ENCODE measurements around the gene REXO4. TPM values are rescaled to one million over a fixed set of nuclear protein-coding genes. Genes with fewer than 3 reads are reported as not detected.
A peak's percentile ranks its signal among the peaks of the same experiment; 100 is the strongest.

The REXO4 gene
- total RNA-seq, 4 donors from 2014 or later = 17.9 to 27.0 (median 22.7) TPM

- no peaks in the 10 kb centered on the region for H3K9me3 ChIP-seq
- no peak for DNase-seq (ENCODE audit: low spot score in 2 of 2)
- peaks cover 0 to 34% of the 10 kb centered on the region in 2 donors for H3K27me3 ChIP-seq
- no peak overlapping the region for H3K27ac ChIP-seq
- TF ChIP-seq POLR2A (IDR thresholded peaks at IDR 0.05) (no peak), EP300 (IDR thresholded peaks at IDR 0.05) (no peak), CTCF (IDR thresholded peaks at IDR 0.05) (no peak)
- WGBS, 2 donors = 5 to 8% methylated on average over 17 to 18 of the region's 18 CpGs
- H3K4me1 ChIP-seq = peaks cover 0 to 20% (median 2%) of the 10 kb centered on the region in 4 donors
- H3K36me3 ChIP-seq = peaks cover 0 to 28% (median 0%) of the 10 kb centered on the region in 3 donors
- H3K4me3 ChIP-seq = no peak overlapping the region
These were observed 11.4 kb upstream of the REXO4 start for GRCh38 chr9:133429214-133429613.

- peaks cover 0 to 34% of the 10 kb centered on the region in 2 donors for H3K27me3 ChIP-seq
- no peak for DNase-seq (ENCODE audit: low spot score in 2 of 2)
- H3K4me1 ChIP-seq = peaks cover 0 to 20% (median 2%) of the 10 kb centered on the region in 4 donors
- H3K4me3 ChIP-seq = peak overlapping the region in 2 of 4 donors; percentile 21 to 40
- no peak overlapping the region for H3K27ac ChIP-seq
- H3K36me3 ChIP-seq = peaks cover 0 to 31% (median 0%) of the 10 kb centered on the region in 3 donors
- no peaks in the 10 kb centered on the region for H3K9me3 ChIP-seq
- no peak for TF ChIP-seq EP300 (IDR thresholded peaks at IDR 0.05)
- no peak for TF ChIP-seq CTCF (IDR thresholded peaks at IDR 0.05)
- no peak for TF ChIP-seq POLR2A (IDR thresholded peaks at IDR 0.05)
- 0 to 2% methylated on average over 27 to 39 of the region's 57 CpGs for WGBS, 2 donors
These were observed 10.8 kb upstream of the REXO4 start for GRCh38 chr9:133428617-133429101.

- no peak for DNase-seq (ENCODE audit: low spot score in 2 of 2)
- TF ChIP-seq EP300 (IDR thresholded peaks at IDR 0.05) (no peak), POLR2A (IDR thresholded peaks at IDR 0.05) (no peak)
- 56 to 59% methylated on average over 10 of the region's 10 CpGs for WGBS, 2 donors
- Histone ChIP-seq H3K36me3 (peaks cover 0 to 31% (median 0%) of the 10 kb centered on the region in 3 donors), H3K4me1 (peaks cover 0 to 20% (median 2%) of the 10 kb centered on the region in 4 donors), H3K9me3 (no peaks in the 10 kb centered on the region), H3K4me3 (no peak overlapping the region), H3K27ac (no peak overlapping the region), H3K27me3 (peaks cover 0 to 34% of the 10 kb centered on the region in 2 donors)
These were observed 10.0 kb upstream of the REXO4 start for GRCh38 chr9:133427658-133428348.

GRCh38 chr9:133426011-133426410, 8.2 kb upstream of the REXO4 start:
- TF ChIP-seq EP300 (IDR thresholded peaks at IDR 0.05) (no peak), POLR2A (IDR thresholded peaks at IDR 0.05) (no peak), CTCF (IDR thresholded peaks at IDR 0.05) (no peak)
- H3K4me3 ChIP-seq = no peak overlapping the region
- DNase-seq (ENCODE audit: low spot score in 2 of 2) = no peak
- H3K27ac ChIP-seq = no peak overlapping the region
- 79 to 92% methylated on average over 3 to 11 of the region's 11 CpGs for WGBS, 2 donors
- peaks cover 0 to 34% of the 10 kb centered on the region in 2 donors for H3K27me3 ChIP-seq
- peaks cover 0 to 31% (median 0%) of the 10 kb centered on the region in 3 donors for H3K36me3 ChIP-seq
- H3K9me3 ChIP-seq = no peaks in the 10 kb centered on the region
- peaks cover 0 to 20% (median 2%) of the 10 kb centered on the region in 4 donors for H3K4me1 ChIP-seq

- DNase-seq (ENCODE audit: low spot score in 2 of 2) = no peak
- 89 to 92% methylated on average over 20 to 22 of the region's 22 CpGs for WGBS, 2 donors
- TF ChIP-seq POLR2A (IDR thresholded peaks at IDR 0.05) = no peak
- peaks cover 0 to 31% (median 0%) of the 10 kb centered on the region in 3 donors for H3K36me3 ChIP-seq
- no peaks in the 10 kb centered on the region for H3K9me3 ChIP-seq
- H3K27me3 ChIP-seq = peaks cover 0 to 34% of the 10 kb centered on the region in 2 donors
- no peak overlapping the region for H3K4me3 ChIP-seq
- H3K27ac ChIP-seq = no peak overlapping the region
- H3K4me1 ChIP-seq = peaks cover 0 to 20% (median 2%) of the 10 kb centered on the region in 4 donors
These were observed 7.3 kb upstream of the REXO4 start for GRCh38 chr9:133425049-133425632.

GRCh38 chr9:133424187-133424586, 6.4 kb upstream of the REXO4 start:
- Histone ChIP-seq H3K27ac (no peak overlapping the region), H3K27me3 (peaks cover 0 to 26% of the 10 kb centered on the region in 2 donors), H3K36me3 (peaks cover 0 to 31% (median 0%) of the 10 kb centered on the region in 3 donors), H3K9me3 (no peaks in the 10 kb centered on the region), H3K4me1 (peaks cover 0 to 14% (median 2%) of the 10 kb centered on the region in 4 donors), H3K4me3 (no peak overlapping the region)
- DNase-seq (ENCODE audit: low spot score in 2 of 2) = no peak
- TF ChIP-seq EP300 (IDR thresholded peaks at IDR 0.05) = no peak
- TF ChIP-seq POLR2A (IDR thresholded peaks at IDR 0.05) = no peak
- no peak for TF ChIP-seq CTCF (IDR thresholded peaks at IDR 0.05)
- WGBS, 2 donors = 86 to 91% methylated on average over 12 of the region's 12 CpGs

Measured in tibial nerve (tissue), 4 donors.